CD14-positive monocyte (primary cell): ENCODE data around the gene UNC5C. TPM values are rescaled to one million over a fixed set of nuclear protein-coding genes. Genes with fewer than 3 reads are reported as not detected.

Experiments used
- DNase-seq, 3 donors: peaks; one replicate each; pipeline ENCODE4 v3.0.0-alpha.2; 2011 to 2022
- H2AFZ ChIP-seq: 2 replicates; pipeline ENCODE4 v1.6.0; 2012; ENCODE audit warnings: mild to moderate bottlenecking, low read depth, low read length, inconsistent platforms; ENCODE audit not compliant: insufficient read depth, poor library complexity, severe bottlenecking
- H3K27ac ChIP-seq, 2 donors: 1 replicate in 1 of 2; 2 replicates in 1 of 2; pipeline ENCODE4 v1.5.1; 2012 to 2013; ENCODE audit warnings: low read length in 2 of 2, control low read depth in 1 of 2, inconsistent platforms in 1 of 2, low read depth in 1 of 2, mild to moderate bottlenecking in 1 of 2
- H3K27me3 ChIP-seq, 2 donors: one replicate each; pipeline versions ENCODE4 v1.6.0 to v1.6.1; 2011 to 2013; ENCODE audit warnings: low read length in 2 of 2; ENCODE audit not compliant: control insufficient read depth in 2 of 2, insufficient read depth in 2 of 2
- H3K36me3 ChIP-seq, 2 donors: replicated peaks in 1 of 2; 1 replicate in 1 of 2; 2 replicates in 1 of 2; pipeline versions ENCODE4 v1.5.1 to v1.6.1; 2012 to 2013; ENCODE audit warnings: low read length in 2 of 2, control low read depth in 1 of 2, inconsistent platforms in 1 of 2, mild to moderate bottlenecking in 1 of 2; ENCODE audit not compliant: insufficient read depth in 2 of 2, control insufficient read depth in 1 of 2
- H3K4me1 ChIP-seq, 2 donors: 1 replicate in 1 of 2; 2 replicates in 1 of 2; pipeline versions ENCODE4 v1.5.1 to v1.6.1; 2012 to 2013; ENCODE audit warnings: low read length in 2 of 2, control low read depth in 1 of 2, inconsistent platforms in 1 of 2, mild to moderate bottlenecking in 1 of 2, moderate library complexity in 1 of 2; ENCODE audit not compliant: insufficient read depth in 2 of 2, control insufficient read depth in 1 of 2
- H3K4me2 ChIP-seq: replicated peaks from 2 replicates; pipeline ENCODE3; 2012; ENCODE audit warnings: low read length, moderate library complexity, mild to moderate bottlenecking; ENCODE audit not compliant: poor library complexity, severe bottlenecking; ENCODE audit errors: extremely low read depth
- H3K4me3 ChIP-seq, 3 experiments: fragments of 200-600 bp in 1 of 3; sonication (generic) in 1 of 3; replicated peaks in 1 of 3; 1 replicate in 2 of 3; 2 replicates in 1 of 3; pipeline ENCODE4 v1.5.1; 2011 to 2013; ENCODE audit warnings: low read length in 3 of 3, mild to moderate bottlenecking in 3 of 3, control low read depth in 2 of 3, low read depth in 2 of 3, inconsistent platforms in 1 of 3, moderate library complexity in 1 of 3
- H3K79me2 ChIP-seq: 2 replicates; pipeline ENCODE4 v1.6.0; 2012; ENCODE audit warnings: mild to moderate bottlenecking, control low read depth, inconsistent platforms, low read length, moderate library complexity; ENCODE audit not compliant: insufficient read depth
- H3K9ac ChIP-seq: 2 replicates; pipeline ENCODE4 v1.6.0; 2017; ENCODE audit warnings: low read length, mild to moderate bottlenecking; ENCODE audit not compliant: insufficient read depth, poor library complexity, severe bottlenecking
- H3K9me3 ChIP-seq, 2 donors: replicated peaks in 1 of 2; 1 replicate in 1 of 2; 2 replicates in 1 of 2; pipeline versions ENCODE4 v1.5.1 to v1.6.1; 2012 to 2013; ENCODE audit warnings: low read length in 2 of 2, control low read depth in 1 of 2; ENCODE audit not compliant: control insufficient read depth in 1 of 2, insufficient read depth in 1 of 2
- H4K20me1 ChIP-seq: 2 replicates; pipeline ENCODE4 v1.6.0; 2012; ENCODE audit warnings: mild to moderate bottlenecking, low read length, control low read depth, moderate library complexity; ENCODE audit not compliant: insufficient read depth
- H3K27ac Mint-ChIP-seq, 7 donors: one replicate each; pipeline ENCODE4 v1.8.0; 2020; ENCODE audit warnings: mild to moderate bottlenecking in 7 of 7, mixed read lengths in 7 of 7, moderate library complexity in 6 of 7, inconsistent platforms in 2 of 7
- H3K27me3 Mint-ChIP-seq, 3 donors: one replicate each; pipeline ENCODE4 v1.8.0; 2021 to 2022; ENCODE audit warnings: low read depth in 3 of 3, mild to moderate bottlenecking in 3 of 3, mixed read lengths in 3 of 3, moderate library complexity in 3 of 3, inconsistent platforms in 1 of 3
- H3K36me3 Mint-ChIP-seq, 2 donors: one replicate each; pipeline ENCODE4 v1.8.0; 2020; ENCODE audit warnings: mixed read lengths in 2 of 2, inconsistent platforms in 1 of 2, mild to moderate bottlenecking in 1 of 2
- H3K4me1 Mint-ChIP-seq: one replicate; pipeline ENCODE4 v1.8.0; 2020; ENCODE audit warnings: mild to moderate bottlenecking, mixed read lengths
- H3K4me3 Mint-ChIP-seq, 2 donors: one replicate each; pipeline ENCODE4 v1.8.0; 2020; ENCODE audit warnings: mild to moderate bottlenecking in 2 of 2, mixed read lengths in 2 of 2, moderate library complexity in 1 of 2
- H3K9me3 Mint-ChIP-seq, 7 donors: one replicate each; pipeline ENCODE4 v1.8.0; 2020 to 2022; ENCODE audit warnings: mixed read lengths in 7 of 7, mild to moderate bottlenecking in 6 of 7, moderate library complexity in 6 of 7, inconsistent platforms in 2 of 7
- CTCF ChIP-seq: fragments of 200-600 bp; IDR thresholded peaks from one replicate; pipeline ENCODE4 v1.8.0; 2022; ENCODE audit warnings: antibody characterized with exemption, mild to moderate bottlenecking
- WGBS: methylation state at CpG from one replicate; pipeline ENCODE4 v1.1.5; 2013; ENCODE audit warnings: missing lambda C conversion rate; ENCODE audit not compliant: insufficient coverage; 5-methylcytosine and 5-hydroxymethylcytosine counted together
- intact Hi-C, 2 donors: fragments of 100-400 bp; cut with micrococcal nuclease; formaldehyde crosslinking; loops; one replicate each; pipeline versions ENCODE4 v1.15.0 to v1.15.1; 2023
- polyA plus RNA-seq, 3 donors: library from polyadenylated mRNA; depleted of rRNA in 1 of 3; unstranded in 2 of 3; stranded (reverse) in 1 of 3; fragments of 300-500 nt in 2 of 3; fragments of >200 nt in 1 of 3; fragmentation: Illumina TruSeq in 2 of 3; gene quantifications; 1 replicate in 2 of 3; 2 replicates in 1 of 3; pipeline ENCODE4 v1.2.3, GENCODE V29; 2012 to 2021

Gene UNC5C
- polyA plus RNA-seq, 3 donors: 0.03 TPM; not detected in 2

- Mint-ChIP-seq H3K27me3 (no peaks in the 10 kb centered on the region), H3K27ac (no peak overlapping the region), H3K9me3 (peaks cover 0 to 5% (median 2%) of the 10 kb centered on the region in 7 donors), H3K4me1 (no peaks in the 10 kb centered on the region), H3K4me3 (no peak overlapping the region), H3K36me3 (no peaks in the 10 kb centered on the region)
- no peak overlapping the region for H3K9ac ChIP-seq
- intact Hi-C loops: no loop called here
- no peak overlapping the region for H2AFZ ChIP-seq
- H3K79me2 ChIP-seq: no peaks in the 10 kb centered on the region
- no peak for DNase-seq
- no peaks in the 10 kb centered on the region for H3K27me3 ChIP-seq
- no peak for TF ChIP-seq CTCF
- no peaks in the 10 kb centered on the region for H3K4me1 ChIP-seq
- no peaks in the 10 kb centered on the region for H3K9me3 ChIP-seq
- H3K27ac ChIP-seq: no peak overlapping the region
- H3K4me3 ChIP-seq: no peak overlapping the region
- H4K20me1 ChIP-seq: no peaks in the 10 kb centered on the region
- no peak overlapping the region for H3K4me2 ChIP-seq
- no peaks in the 10 kb centered on the region for H3K36me3 ChIP-seq
Observed at GRCh38 chr4:95231681-95232080, 317.1 kb downstream of the UNC5C start.

GRCh38 chr4:95225849-95226248 is 322.9 kb downstream of the UNC5C start:
- Histone ChIP-seq H3K36me3 (no peaks in the 10 kb centered on the region), H3K27ac (no peak overlapping the region), H3K4me3 (no peak overlapping the region), H3K9me3 (no peaks in the 10 kb centered on the region), H3K9ac (no peak overlapping the region), H3K79me2 (no peaks in the 10 kb centered on the region), H3K4me2 (no peak overlapping the region), H3K27me3 (no peaks in the 10 kb centered on the region), H3K4me1 (no peaks in the 10 kb centered on the region), H2AFZ (no peak overlapping the region), H4K20me1 (no peaks in the 10 kb centered on the region)
- H3K27me3 Mint-ChIP-seq: peaks cover 0 to 1% (median 0%) of the 10 kb centered on the region in 3 donors
- no peak for DNase-seq
- intact Hi-C loops: no loop called here
- no peak for TF ChIP-seq CTCF
- WGBS: 89% methylated on average over 6 of the region's 6 CpGs
- no peaks in the 10 kb centered on the region for H3K36me3 Mint-ChIP-seq
- no peaks in the 10 kb centered on the region for H3K4me1 Mint-ChIP-seq
- peaks cover 0 to 5% (median 0%) of the 10 kb centered on the region in 7 donors for H3K9me3 Mint-ChIP-seq
- no peak overlapping the region for H3K27ac Mint-ChIP-seq
- H3K4me3 Mint-ChIP-seq: no peak overlapping the region
